Measurements from ENCODE around the gene CAPN1. TPM values are rescaled to one million over a fixed set of nuclear protein-coding genes. Genes with fewer than 3 reads are reported as not detected.

CAPN1 gene
- total and polyA plus RNA-seq, 12 donors: 61.6 to 110 (median 84.8) TPM

DNA sequence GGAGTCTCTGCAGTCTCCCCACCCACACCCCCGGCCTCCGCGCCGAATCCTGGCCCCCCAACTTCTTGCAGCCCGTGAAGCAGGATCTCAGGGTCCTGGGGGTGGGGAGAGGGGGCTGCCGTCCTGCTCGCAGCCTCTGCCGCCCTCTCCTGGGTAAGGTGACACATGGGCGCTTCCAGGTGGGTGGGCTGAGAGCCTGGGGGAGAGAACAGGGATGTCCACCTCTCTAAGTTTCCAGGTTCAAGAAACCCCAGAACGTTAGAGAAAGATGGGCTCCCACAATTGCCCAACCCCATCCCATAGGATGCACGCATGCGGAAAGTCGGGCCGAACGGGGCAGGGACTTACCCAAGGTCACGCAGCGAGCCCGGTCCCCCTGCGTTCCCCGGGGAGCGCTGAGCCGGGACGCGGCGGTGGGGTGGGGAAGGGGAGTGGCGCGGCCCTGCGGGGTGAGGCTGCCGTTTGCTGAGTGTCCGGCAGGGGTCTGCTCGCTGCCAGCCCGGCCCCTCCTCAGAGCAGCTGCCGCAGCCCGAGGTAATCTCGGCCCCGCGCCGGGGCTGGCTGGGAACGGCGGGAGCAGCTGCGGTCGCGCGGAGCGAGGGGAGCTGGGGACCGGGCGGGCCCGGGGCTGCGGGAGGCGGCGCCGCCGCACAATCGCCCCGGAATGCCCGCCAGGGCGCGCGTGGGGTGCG lies 705 bp upstream of the CAPN1 start:
- DNase-seq (peak; percentile 55 to 69), ATAC-seq (peak; percentile 36 to 70 (median 61))
- intact Hi-C loops (cut with DNase I): loop anchor here in 5 of 10 donors (1.0 to 10.0 kb wide), 8 partner anchors 34 to 156 kb away; partner anchors contain the start of genes TM7SF2 (in 2 of the 5), SNX15 (in 1 of the 5), SYVN1 (in 1 of the 5) and ZNHIT2 (in 1 of the 5)
- Histone ChIP-seq H3K4me1 (peaks cover 6 to 28% (median 21%) of the 10 kb centered on the region in 9 donors), H3K27me3 (no peaks in the 10 kb centered on the region), H3K4me3 (peak overlapping the region; percentile 72 to 99 (median 88)), H3K9me3 (no peaks in the 10 kb centered on the region), H3K36me3 (peaks cover 0 to 32% (median 6%) of the 10 kb centered on the region in 9 donors), H3K27ac (peak overlapping the region; percentile 91 to 99 (median 95))
- WGBS, 2 donors: 0 to 1% methylated on average over 45 to 60 of the region's 60 CpGs
- peak in 7 of 9 donors; percentile 2 to 57 (median 51) for TF ChIP-seq CTCF (IDR thresholded peaks at IDR 0.05)

- intact Hi-C loops (cut with DNase I): loop anchor here in 4 of 10 donors (5.0 to 10.0 kb wide), 5 partner anchors 35 to 158 kb away; partner anchors contain the start of genes SNX15 (in 1 of the 4), TM7SF2 (in 1 of the 4) and ZNHIT2 (in 1 of the 4)
- peak in 1 of 2 donors; percentile 39 for DNase-seq
- Histone ChIP-seq H3K27ac (peak overlapping the region; percentile 91 to 99 (median 95)), H3K4me3 (peak overlapping the region; percentile 72 to 99 (median 88)), H3K9me3 (no peaks in the 10 kb centered on the region), H3K4me1 (peaks cover 6 to 28% (median 21%) of the 10 kb centered on the region in 9 donors), H3K27me3 (no peaks in the 10 kb centered on the region), H3K36me3 (peaks cover 0 to 47% (median 9%) of the 10 kb centered on the region in 9 donors)
- TF ChIP-seq CTCF (IDR thresholded peaks at IDR 0.05): no peak
- ATAC-seq: peak; percentile 21 to 56 (median 52)
- 39 to 43% methylated on average over 22 to 23 of the region's 23 CpGs for WGBS, 2 donors
These were observed 786 bp downstream of the CAPN1 start for GRCh38 chr11:65182258-65183170.

- peak overlapping the region in 5 of 10 donors; percentile 76 to 96 (median 88) for H3K4me3 ChIP-seq
These were observed 1.6 kb downstream of the CAPN1 start for GRCh38 chr11:65183201-65183891.

More at GRCh38 chr11:65183201-65183891, 1.6 kb downstream of the CAPN1 start:
- peaks cover 6 to 28% (median 21%) of the 10 kb centered on the region in 9 donors for H3K4me1 ChIP-seq
- no peaks in the 10 kb centered on the region for H3K9me3 ChIP-seq
- peaks cover 0 to 56% (median 16%) of the 10 kb centered on the region in 9 donors for H3K36me3 ChIP-seq
- H3K27ac ChIP-seq: peak overlapping the region in 7 of 10 donors; percentile 92 to 99 (median 95)
- intact Hi-C loops (cut with DNase I): loop anchor here in 4 of 10 donors (5.0 to 10.0 kb wide), 5 partner anchors 36 to 159 kb away; partner anchors contain the start of genes SNX15 (in 1 of the 4), TM7SF2 (in 1 of the 4) and ZNHIT2 (in 1 of the 4)
- TF ChIP-seq CTCF (IDR thresholded peaks at IDR 0.05): no peak
- 79 to 81% methylated on average over 19 of the region's 19 CpGs for WGBS, 2 donors
- no peak for DNase-seq
- no peak for ATAC-seq
- no peaks in the 10 kb centered on the region for H3K27me3 ChIP-seq
